ENCODE data around the gene INVS. TPM values are rescaled to one million over a fixed set of nuclear protein-coding genes. Genes with fewer than 3 reads are reported as not detected.
A peak's percentile ranks its signal among the peaks of the same experiment; 100 is the strongest.
"Not testable (repeated sequence)": the region's sequence is repeated elsewhere in the genome, so short reads cannot be mapped to it uniquely, and the experiment has no call there.

The INVS gene
- polyA plus RNA-seq, 5 donors, result 18.3 to 29.7 (median 26.4) TPM

GRCh38 chr9:100076256-100076655 lies 22.8 kb upstream of the INVS start:
- DNase-seq, result not testable (repeated sequence)

- no peak for DNase-seq
These were observed 16.3 kb upstream of the INVS start for GRCh38 chr9:100082782-100083181.

GRCh38 chr9:100083448-100084127 lies 15.5 kb upstream of the INVS start:
- DNase-seq, result no peak

GRCh38 chr9:100084128-100084453 lies 15.0 kb upstream of the INVS start:
- no peak for DNase-seq

GRCh38 chr9:100084734-100085133 lies 14.3 kb upstream of the INVS start:
- DNase-seq, result no peak

DNA sequence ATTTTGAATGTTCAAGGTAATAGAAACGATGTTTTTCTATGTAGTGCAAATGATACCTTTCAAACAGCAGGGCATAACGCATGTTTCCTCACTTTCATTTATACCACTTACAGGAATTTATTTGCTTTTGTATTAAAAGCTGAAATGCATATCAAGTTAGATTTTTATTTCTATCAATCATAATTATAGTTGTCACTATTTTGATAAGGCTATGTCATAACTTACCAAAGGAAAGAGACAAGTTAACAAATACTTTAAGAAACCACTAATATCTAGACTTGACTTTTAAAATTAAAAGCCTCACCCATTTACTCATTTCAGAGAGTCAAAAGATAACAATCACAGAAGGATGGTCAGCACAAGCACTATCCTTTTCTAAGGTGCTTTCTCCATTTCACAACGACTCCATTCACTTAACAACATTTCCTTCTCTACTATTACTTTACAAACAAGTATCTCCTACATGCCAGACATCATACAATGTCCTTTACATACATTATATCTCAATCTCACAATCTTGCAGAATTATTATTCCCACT lies 12.9 kb upstream of the INVS start:
- DNase-seq, result no peak

GRCh38 chr9:100087218-100087617 lies 11.8 kb upstream of the INVS start:
- DNase-seq, result no peak

- no peak for DNase-seq
These were observed 10.8 kb upstream of the INVS start for GRCh38 chr9:100088202-100088601.

- no peak for DNase-seq
These were observed 8.2 kb upstream of the INVS start for GRCh38 chr9:100090880-100091279.

- DNase-seq, result no peak
These were observed 7.4 kb upstream of the INVS start for GRCh38 chr9:100091650-100092049.

GRCh38 chr9:100092066-100092465 lies 7.0 kb upstream of the INVS start:
- no peak for DNase-seq

DNA sequence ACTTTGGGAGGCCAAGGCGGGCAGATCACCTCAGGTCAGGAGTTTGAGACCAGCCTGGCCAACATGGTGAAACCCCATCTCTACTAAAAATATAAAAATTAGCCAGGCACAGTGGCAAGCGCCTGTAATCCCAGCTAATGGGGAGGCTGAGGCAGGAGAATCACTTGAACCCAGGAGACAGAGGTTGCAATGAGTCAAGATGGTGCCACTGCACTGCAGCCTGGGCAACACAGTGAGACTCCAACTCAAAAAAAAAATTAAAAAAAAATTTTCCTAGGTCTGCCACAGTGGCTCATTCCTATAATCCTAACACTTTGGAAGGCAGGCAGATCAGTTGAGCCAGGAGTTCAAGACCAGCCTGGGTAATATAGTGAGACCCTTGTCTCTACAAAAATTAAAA lies 4.6 kb upstream of the INVS start:
- DNase-seq, result not testable (repeated sequence)

GRCh38 chr9:100096378-100096916 lies 2.6 kb upstream of the INVS start:
- DNase-seq, result no peak

- peak in 1 of 2 donors; percentile 28 for DNase-seq
These were observed 777 bp upstream of the INVS start for GRCh38 chr9:100098046-100098886.

DNA sequence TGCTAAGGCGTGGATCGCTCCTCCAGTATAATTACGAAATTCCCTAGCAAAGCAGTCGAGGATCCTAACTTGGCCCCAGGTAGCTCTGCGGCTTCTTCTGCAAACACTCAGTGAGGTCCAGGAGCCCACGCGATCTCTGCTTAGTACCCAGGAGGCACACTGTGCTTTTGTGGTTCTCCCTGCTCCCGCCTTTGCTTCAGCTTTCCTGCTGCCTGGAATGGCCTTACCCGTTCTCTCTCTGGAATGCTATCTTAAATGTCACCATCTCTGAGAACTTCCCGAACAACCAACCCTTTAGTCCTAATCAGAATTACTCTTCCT lies 639 bp downstream of the INVS start:
- no peak for DNase-seq

- DNase-seq, result no peak
These were observed 1.2 kb downstream of the INVS start for GRCh38 chr9:100100146-100100667.

DNA sequence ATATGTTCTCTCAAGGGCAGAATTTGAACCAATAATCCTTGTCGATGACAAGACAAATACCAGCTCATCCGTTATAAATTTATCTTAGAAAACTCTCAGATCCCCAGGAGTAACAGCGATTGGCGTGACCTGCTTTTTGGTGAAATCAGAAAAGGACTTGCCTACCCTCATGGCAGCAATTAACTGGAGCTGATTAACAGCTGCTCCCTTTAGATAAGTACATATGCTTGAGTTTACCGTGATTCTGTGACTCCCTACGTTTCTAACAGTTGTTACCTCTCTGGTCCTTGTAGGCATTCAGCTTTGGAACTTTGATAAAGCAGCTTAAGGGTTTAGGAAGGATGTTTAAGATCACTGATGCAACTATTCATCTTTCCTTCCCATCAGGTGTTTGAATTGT lies 2.6 kb downstream of the INVS start:
- DNase-seq, result no peak

DNA sequence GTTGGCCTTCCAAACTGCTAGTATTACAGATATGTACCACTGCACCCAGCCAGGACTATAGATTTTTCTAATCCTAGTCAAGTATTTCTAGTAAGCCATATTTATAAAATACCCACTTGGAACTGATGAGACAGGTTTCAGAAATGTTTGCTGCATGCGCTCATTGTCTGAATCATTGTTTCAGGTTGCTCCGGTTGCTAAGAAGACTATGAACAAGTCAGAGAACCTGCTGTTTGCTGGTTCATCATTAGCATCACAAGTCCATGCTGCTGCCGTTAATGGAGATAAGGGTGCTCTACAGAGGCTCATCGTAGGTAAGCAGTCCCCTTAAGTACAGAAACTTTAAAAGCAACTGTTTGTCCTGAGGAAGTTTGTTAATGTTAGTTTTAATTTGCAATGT lies 5.3 kb downstream of the INVS start:
- DNase-seq, result no peak

DNA sequence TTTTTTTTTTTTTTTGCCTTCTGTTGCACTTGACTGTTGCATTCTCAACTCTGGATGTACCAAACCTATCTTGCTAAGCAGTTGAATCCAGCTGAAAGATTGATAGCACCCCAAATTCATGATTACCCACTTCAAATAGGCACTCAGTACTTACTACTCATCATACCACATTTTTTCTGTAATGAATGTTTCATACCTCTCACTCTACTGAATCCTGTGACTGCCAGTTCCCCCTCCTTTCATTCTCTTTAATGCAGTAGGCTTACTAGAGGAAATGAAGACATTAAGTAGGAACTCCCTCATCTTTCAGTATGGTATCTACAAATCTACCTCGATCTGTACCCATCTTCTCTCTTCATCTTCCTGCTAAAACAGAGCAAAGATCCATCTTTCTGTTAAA lies 6.8 kb downstream of the INVS start:
- no peak for DNase-seq

- no peak for DNase-seq
These were observed 7.6 kb downstream of the INVS start for GRCh38 chr9:100106616-100107015.

DNA sequence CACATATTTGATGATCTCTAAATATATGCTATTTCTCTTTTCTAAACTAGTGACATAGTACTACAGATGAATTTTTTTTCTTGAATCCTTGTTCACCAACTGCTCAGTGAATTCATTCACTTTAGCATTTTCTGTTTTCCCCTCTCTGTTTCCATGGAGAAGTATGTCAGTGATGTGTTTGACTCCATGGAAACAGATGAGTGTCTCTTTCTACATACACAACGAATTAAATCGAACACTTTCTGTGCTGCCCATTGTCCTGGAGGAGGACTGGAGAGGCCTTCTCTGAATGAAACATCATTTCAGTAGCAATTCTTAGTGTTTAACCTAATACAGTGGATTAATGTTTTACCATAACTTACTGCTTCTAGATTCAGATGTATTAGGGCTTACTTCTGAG lies 9.5 kb downstream of the INVS start:
- no peak for DNase-seq

DNA sequence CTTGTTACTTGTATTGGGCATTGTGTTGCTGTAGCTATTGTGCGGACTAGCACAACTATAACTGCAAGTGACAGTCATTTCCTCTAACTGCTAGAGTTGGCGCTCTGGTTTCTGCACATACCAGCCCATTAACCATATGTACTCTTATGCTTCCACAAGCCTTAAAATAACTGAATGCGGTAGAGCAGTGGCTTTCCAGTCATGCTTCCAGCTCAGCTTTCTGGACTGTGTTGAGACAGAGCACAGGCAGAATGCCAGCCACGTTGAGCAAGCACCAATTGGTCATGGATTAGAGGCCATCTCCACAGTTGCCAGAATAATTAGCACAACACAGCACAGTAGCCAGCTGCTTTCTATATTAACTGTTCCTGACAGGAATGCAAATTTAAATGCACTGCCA lies 12.2 kb downstream of the INVS start:
- peak; percentile 92 to 93 for DNase-seq
